Sigmoid colon (tissue), 4 donors: Measurements from ENCODE around the gene TBX18.

Experiments
- EP300 ChIP-seq, 4 donors: sonication (generic); formaldehyde crosslinking; IDR thresholded peaks; one replicate each; pipeline ENCODE4 v1.6.1; 2017; ENCODE audit warnings: antibody characterized with exemption in 4 of 4
- POLR2A ChIP-seq, 2 donors: fragments of 450-650 bp; IDR thresholded peaks; one replicate each; pipeline ENCODE4 v1.6.1; 2016; ENCODE audit warnings: antibody characterized with exemption in 2 of 2, mild to moderate bottlenecking in 2 of 2, moderate library complexity in 2 of 2
- POLR2AphosphoS5 ChIP-seq, 4 donors: sonication (generic); formaldehyde crosslinking; IDR thresholded peaks; one replicate each; pipeline ENCODE4 v1.6.1; 2017; ENCODE audit warnings: antibody characterized with exemption in 4 of 4
- TF ChIP-seq, protein P1 (sequence below), 4 experiments: fragments of 450-650 bp in 3 of 4; fragments of 200-600 bp in 1 of 4; IDR thresholded peaks; one replicate each; pipeline ENCODE4 v1.5.1; 2016 to 2019; ENCODE audit warnings: antibody characterized with exemption in 4 of 4, mild to moderate bottlenecking in 3 of 4, moderate library complexity in 2 of 4

DNA sequence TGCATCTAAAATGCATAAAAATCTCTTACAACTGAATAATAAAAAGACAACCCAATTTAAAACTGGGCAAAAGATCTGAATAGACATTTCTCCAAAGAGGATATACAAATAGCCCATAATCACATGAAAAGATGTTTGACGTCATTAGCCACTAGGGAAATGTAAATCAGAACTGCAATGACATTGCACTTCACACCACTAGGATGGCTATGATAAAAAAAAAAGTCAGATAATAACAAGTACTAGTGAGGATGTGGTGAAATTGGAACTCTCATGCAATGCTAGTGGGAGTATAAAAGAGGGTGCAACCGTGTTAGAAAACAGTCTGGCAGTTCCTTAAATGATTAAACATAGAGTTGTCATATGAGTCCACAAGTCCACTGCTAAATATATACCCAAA lies 24.3 kb upstream of the TBX18 start:
- no peak for TF ChIP-seq POLR2A (IDR thresholded peaks at IDR 0.05)
- TF ChIP-seq, protein P1, sequence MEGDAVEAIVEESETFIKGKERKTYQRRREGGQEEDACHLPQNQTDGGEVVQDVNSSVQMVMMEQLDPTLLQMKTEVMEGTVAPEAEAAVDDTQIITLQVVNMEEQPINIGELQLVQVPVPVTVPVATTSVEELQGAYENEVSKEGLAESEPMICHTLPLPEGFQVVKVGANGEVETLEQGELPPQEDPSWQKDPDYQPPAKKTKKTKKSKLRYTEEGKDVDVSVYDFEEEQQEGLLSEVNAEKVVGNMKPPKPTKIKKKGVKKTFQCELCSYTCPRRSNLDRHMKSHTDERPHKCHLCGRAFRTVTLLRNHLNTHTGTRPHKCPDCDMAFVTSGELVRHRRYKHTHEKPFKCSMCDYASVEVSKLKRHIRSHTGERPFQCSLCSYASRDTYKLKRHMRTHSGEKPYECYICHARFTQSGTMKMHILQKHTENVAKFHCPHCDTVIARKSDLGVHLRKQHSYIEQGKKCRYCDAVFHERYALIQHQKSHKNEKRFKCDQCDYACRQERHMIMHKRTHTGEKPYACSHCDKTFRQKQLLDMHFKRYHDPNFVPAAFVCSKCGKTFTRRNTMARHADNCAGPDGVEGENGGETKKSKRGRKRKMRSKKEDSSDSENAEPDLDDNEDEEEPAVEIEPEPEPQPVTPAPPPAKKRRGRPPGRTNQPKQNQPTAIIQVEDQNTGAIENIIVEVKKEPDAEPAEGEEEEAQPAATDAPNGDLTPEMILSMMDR (IDR thresholded peaks at IDR 0.05): no peak
- TF ChIP-seq EP300 (IDR thresholded peaks at IDR 0.05): no peak
- TF ChIP-seq POLR2AphosphoS5 (IDR thresholded peaks at IDR 0.05): no peak
